GM12801 (cell line): ENCODE data around the gene TOM1L1.

Experiments
- TF ChIP-seq, protein P1 (sequence below): IDR thresholded peaks from one replicate; pipeline ENCODE4 v1.5.1; 2011; ENCODE audit warnings: control low read depth; ENCODE audit not compliant: insufficient read length; ENCODE audit errors: extremely low read depth

Gene TOM1L1, protein sequence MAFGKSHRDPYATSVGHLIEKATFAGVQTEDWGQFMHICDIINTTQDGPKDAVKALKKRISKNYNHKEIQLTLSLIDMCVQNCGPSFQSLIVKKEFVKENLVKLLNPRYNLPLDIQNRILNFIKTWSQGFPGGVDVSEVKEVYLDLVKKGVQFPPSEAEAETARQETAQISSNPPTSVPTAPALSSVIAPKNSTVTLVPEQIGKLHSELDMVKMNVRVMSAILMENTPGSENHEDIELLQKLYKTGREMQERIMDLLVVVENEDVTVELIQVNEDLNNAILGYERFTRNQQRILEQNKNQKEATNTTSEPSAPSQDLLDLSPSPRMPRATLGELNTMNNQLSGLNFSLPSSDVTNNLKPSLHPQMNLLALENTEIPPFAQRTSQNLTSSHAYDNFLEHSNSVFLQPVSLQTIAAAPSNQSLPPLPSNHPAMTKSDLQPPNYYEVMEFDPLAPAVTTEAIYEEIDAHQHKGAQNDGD

DNA sequence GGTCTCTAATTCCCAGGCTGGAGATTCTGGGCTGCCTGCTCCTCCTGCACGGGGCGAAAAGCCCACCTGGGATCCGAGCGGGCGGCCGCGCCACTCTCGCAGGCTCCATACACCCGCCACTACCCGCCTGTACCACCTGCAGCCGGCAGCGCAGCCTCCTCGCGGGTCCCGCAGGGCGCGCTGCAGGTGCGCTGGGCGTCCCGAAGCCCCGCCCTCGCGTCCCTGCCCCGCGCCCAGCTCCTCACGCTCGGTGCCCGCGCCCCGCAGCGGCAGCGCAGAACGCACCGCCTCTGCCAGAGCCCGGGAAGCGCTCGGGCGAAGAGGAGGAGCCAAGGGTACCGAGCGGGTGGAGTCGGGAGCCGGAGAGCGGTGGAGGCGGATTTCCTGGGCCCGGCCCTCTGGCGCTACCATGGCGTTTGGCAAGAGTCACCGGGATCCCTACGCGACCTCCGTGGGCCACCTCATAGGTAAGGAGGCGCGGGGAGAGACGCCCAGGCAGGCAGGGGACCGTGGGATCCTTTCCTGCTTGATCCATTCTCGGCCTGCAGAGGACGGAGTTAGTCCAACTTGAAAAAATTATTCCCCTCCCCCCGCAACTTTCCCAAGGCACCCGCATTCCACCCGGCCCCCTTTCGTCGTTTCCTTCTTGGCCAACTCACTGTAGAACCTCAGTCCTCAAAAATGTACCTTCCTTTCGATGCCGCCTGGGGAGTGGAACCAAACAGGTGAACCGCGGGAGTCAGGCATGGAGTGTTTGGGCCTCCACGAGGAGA lies at the start of gene TOM1L1:
TOM1L1 (plus strand) TSS at position 396 of the 773 bp plus-strand sequence; CDS start at position 410, 14 bp downstream.
- TF ChIP-seq, protein P1, sequence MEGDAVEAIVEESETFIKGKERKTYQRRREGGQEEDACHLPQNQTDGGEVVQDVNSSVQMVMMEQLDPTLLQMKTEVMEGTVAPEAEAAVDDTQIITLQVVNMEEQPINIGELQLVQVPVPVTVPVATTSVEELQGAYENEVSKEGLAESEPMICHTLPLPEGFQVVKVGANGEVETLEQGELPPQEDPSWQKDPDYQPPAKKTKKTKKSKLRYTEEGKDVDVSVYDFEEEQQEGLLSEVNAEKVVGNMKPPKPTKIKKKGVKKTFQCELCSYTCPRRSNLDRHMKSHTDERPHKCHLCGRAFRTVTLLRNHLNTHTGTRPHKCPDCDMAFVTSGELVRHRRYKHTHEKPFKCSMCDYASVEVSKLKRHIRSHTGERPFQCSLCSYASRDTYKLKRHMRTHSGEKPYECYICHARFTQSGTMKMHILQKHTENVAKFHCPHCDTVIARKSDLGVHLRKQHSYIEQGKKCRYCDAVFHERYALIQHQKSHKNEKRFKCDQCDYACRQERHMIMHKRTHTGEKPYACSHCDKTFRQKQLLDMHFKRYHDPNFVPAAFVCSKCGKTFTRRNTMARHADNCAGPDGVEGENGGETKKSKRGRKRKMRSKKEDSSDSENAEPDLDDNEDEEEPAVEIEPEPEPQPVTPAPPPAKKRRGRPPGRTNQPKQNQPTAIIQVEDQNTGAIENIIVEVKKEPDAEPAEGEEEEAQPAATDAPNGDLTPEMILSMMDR = no peak

DNA sequence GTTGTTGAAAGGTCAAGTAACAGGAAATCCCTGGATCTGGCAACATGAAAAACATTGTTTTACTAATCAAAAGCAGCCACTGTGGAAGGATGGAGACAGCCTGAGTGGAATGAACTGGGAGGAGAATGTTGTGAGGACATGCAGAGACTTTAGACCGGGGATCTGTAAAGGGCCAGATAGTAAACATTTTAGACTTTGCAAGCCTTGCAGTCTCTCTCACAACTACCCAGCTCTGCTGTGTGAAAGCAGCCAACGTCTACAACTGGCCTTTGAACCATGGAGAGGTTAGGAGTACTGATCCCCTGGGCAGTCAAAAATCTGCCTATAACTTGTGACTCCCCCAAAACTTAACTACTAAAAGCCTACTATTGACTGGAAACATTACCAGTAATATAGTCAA lies 41.5 kb upstream of the TOM1L1 start:
- TF ChIP-seq, protein P1 = no peak

DNA sequence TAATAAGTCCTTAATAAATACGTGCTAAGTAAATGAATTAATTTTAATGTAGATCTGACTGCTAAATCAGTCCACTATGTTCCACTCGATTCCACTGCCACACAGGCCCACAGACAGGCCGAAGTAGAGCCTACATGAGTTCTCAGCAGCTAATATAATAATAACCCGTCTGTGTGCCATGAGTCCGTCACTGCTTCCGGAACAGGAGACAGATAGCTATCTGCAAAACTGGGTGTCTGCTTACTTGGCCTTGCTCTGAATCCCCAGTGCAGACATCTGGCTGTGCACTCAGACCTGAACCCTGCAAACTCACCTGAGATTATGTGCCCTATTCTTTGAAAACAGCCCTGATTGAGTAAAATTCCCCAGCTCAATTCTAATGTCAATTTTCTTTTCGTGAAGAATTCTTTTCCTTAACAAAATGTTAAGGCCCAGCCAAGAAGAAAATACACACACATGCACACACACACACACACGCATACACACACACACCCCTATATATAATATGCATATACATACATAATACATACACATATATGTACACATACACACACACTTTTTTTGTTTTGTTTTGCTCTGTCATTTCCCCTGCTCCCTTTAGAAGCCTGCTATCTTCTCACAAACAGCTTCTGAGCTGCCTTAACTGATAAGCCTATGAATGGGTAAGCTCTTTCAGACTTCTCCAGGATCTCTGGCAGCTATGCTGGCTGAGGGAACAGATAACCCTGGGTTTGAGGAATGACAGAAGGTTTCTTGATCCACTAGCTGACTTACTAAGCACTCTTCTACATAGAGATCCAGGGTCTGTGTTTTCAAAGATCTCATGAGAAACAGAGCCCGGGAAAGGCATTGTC lies 39.8 kb upstream of the TOM1L1 start:
- TF ChIP-seq, protein P1 = no peak

DNA sequence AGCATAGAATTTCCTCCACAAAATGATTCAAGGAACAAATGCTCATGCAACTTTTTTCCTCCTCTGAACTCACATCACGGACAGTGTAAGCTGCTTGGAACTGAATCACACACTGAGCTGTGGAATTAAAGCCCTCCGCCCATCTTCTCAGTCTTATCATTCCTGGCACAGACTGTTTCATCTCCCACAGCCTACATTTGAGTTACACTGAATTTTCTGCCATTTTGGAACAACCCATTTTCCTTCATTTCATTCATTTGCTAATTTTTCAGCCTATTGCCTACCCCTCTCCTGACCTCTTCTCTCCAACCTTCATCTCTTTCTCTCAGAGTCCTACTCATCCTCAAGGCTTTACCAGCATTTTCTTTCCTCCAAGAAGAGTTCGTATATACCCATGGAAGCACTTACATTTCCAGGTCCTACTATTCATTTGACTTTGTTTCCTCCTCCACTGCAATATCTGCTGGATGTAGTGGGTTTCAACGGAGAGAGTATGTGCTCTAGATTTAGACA lies 39.1 kb upstream of the TOM1L1 start:
- TF ChIP-seq, protein P1 = no peak

DNA sequence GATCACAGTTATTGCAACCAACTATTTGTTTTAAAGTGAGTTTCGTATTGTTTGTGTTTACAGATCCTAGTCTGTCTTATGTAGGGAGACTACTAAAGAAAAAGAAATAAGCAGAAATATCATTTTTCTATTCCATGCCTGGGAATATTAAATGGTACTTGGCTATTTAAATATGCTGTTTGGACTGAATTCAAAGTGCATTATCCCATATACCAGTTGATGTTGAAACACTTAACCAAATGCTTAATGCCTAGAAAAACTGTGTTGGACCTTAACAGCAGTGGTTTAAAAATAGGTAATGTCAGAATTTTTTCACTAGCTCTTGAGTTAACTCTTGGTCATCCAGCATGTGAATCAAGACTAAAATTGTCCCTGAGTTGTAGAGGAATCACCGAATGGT lies 37.5 kb upstream of the TOM1L1 start:
- TF ChIP-seq, protein P1 = no peak

DNA sequence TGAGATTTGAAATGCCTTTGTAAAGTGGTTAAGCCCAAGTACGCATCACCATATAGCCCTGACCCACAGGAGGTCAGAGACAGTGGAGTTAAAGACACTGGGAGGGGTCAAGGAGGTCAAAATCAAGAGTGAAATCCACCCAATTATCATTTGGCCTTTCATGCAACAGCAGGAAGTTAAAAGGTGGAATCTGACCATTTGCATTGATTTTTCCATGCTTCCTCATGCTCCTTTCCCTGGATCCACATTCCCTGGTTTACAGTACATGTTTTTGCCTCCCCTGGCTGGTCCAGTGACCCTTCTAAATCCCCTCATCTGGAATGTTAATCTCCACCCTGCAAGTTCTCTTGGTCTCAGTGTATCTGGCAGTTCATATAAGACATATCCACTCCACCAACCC lies 36.6 kb upstream of the TOM1L1 start:
- TF ChIP-seq, protein P1 = no peak
